ENCODE data around the gene ACAA2. TPM values are rescaled to one million over a fixed set of nuclear protein-coding genes. Genes with fewer than 3 reads are reported as not detected.
A peak's percentile ranks its signal among the peaks of the same experiment; 100 is the strongest.

ACAA2 gene
- 23.2 TPM for total RNA-seq

- FAIRE-seq (no peak), DNase-seq (ENCODE audit: low spot score in 2 of 2) (peak; percentile 82)
Observed at GRCh38 chr18:49813319-49814146, at the start of gene ACAA2. Gene ACAA2, minus strand, starts transcription at chr18:49813533. Its CDS starts 49 bp downstream, at chr18:49813484.

GRCh38 chr18:49862656-49863385, 49.5 kb upstream of the ACAA2 start:
- no peak for FAIRE-seq
- DNase-seq (ENCODE audit: low spot score in 2 of 2), result no peak

- no peak for DNase-seq (ENCODE audit: low spot score in 2 of 2)
- FAIRE-seq, result no peak
Observed at GRCh38 chr18:49861659-49862058, 48.3 kb upstream of the ACAA2 start.

- DNase-seq (ENCODE audit: low spot score in 2 of 2), result no peak
- no peak for FAIRE-seq
Observed at GRCh38 chr18:49859725-49860124, 46.4 kb upstream of the ACAA2 start.

GRCh38 chr18:49859021-49859359, 45.7 kb upstream of the ACAA2 start:
- no peak for DNase-seq (ENCODE audit: low spot score in 2 of 2)

GRCh38 chr18:49858309-49859020, 45.1 kb upstream of the ACAA2 start:
- DNase-seq (ENCODE audit: low spot score in 2 of 2) (peak; percentile 42 to 64), FAIRE-seq (no peak)

More at GRCh38 chr18:49859021-49859359, 45.7 kb upstream of the ACAA2 start:
- no peak for FAIRE-seq

GRCh38 chr18:49857708-49858107, 44.4 kb upstream of the ACAA2 start:
- DNase-seq (ENCODE audit: low spot score in 2 of 2), result no peak
- no peak for FAIRE-seq

- FAIRE-seq (no peak), DNase-seq (ENCODE audit: low spot score in 2 of 2) (no peak)
Observed at GRCh38 chr18:49856496-49856895, 43.2 kb upstream of the ACAA2 start.

- no peak for DNase-seq (ENCODE audit: low spot score in 2 of 2)
- FAIRE-seq, result no peak
Observed at GRCh38 chr18:49855711-49856415, 42.5 kb upstream of the ACAA2 start.

- DNase-seq (ENCODE audit: low spot score in 2 of 2) (no peak), FAIRE-seq (no peak)
Observed at GRCh38 chr18:49854681-49855080, 41.3 kb upstream of the ACAA2 start.

- DNase-seq (ENCODE audit: low spot score in 2 of 2) (no peak), FAIRE-seq (no peak)
Observed at GRCh38 chr18:49853436-49853835, 40.1 kb upstream of the ACAA2 start.

GRCh38 chr18:49853011-49853410, 39.7 kb upstream of the ACAA2 start:
- FAIRE-seq (no peak), DNase-seq (ENCODE audit: low spot score in 2 of 2) (no peak)

GRCh38 chr18:49851624-49852023, 38.3 kb upstream of the ACAA2 start:
- no peak for DNase-seq (ENCODE audit: low spot score in 2 of 2)
- no peak for FAIRE-seq

- DNase-seq (ENCODE audit: low spot score in 2 of 2) (no peak), FAIRE-seq (no peak)
Observed at GRCh38 chr18:49850636-49851035, 37.3 kb upstream of the ACAA2 start.

- FAIRE-seq (no peak), DNase-seq (ENCODE audit: low spot score in 2 of 2) (peak in 1 of 2 donors; percentile 48)
Observed at GRCh38 chr18:49849331-49850217, 36.2 kb upstream of the ACAA2 start.

GRCh38 chr18:49848115-49848514, 34.8 kb upstream of the ACAA2 start:
- DNase-seq (ENCODE audit: low spot score in 2 of 2), result no peak
- no peak for FAIRE-seq

GRCh38 chr18:49847524-49847923, 34.2 kb upstream of the ACAA2 start:
- FAIRE-seq, result no peak

GRCh38 chr18:49846718-49847470, 33.6 kb upstream of the ACAA2 start:
- FAIRE-seq (no peak), DNase-seq (ENCODE audit: low spot score in 2 of 2) (no peak)

More at GRCh38 chr18:49847524-49847923, 34.2 kb upstream of the ACAA2 start:
- no peak for DNase-seq (ENCODE audit: low spot score in 2 of 2)

GRCh38 chr18:49846361-49846662, 33.0 kb upstream of the ACAA2 start:
- DNase-seq (ENCODE audit: low spot score in 2 of 2) (no peak), FAIRE-seq (no peak)
